GM23338 (cell line): ENCODE measurements around the gene DENND2C. TPM values are rescaled to one million over a fixed set of nuclear protein-coding genes. Genes with fewer than 3 reads are reported as not detected.

Source experiments
- ATAC-seq: fragments of 200-7000 bp; cut with Tn5 transposase; 3 replicates; pipeline ENCODE4 v1.9.1; 2020
- DNase-seq: peaks from one replicate; pipeline ENCODE4 v3.0.0-alpha.2; 2015; ENCODE audit warnings: low spot score
- H2AFZ ChIP-seq: fragments of 200-600 bp; sonication (generic); 2 replicates; pipeline ENCODE4 v1.8.0; 2016; ENCODE audit warnings: antibody characterized with exemption, mild to moderate bottlenecking, moderate library complexity
- H3F3A ChIP-seq: fragments of 200-600 bp; sonication (generic); replicated peaks from 2 replicates; pipeline ENCODE4 v1.8.0; 2017; ENCODE audit warnings: antibody characterized with exemption, mixed run types, low read depth
- H3K27ac ChIP-seq: fragments of 200-600 bp; sonication (generic); 2 replicates; pipeline ENCODE4 v1.6.1; 2016; ENCODE audit warnings: low read depth
- H3K27me3 ChIP-seq: fragments of 200-600 bp; sonication (generic); 2 replicates; pipeline ENCODE4 v1.8.0; 2016; ENCODE audit warnings: mild to moderate bottlenecking, mixed run types, moderate library complexity; ENCODE audit not compliant: insufficient read depth
- H3K36me3 ChIP-seq: fragments of 200-600 bp; sonication (generic); 2 replicates; pipeline ENCODE4 v1.8.0; 2016; ENCODE audit warnings: mild to moderate bottlenecking; ENCODE audit not compliant: insufficient read depth
- H3K4me1 ChIP-seq: fragments of 200-600 bp; sonication (generic); 2 replicates; pipeline ENCODE4 v1.8.0; 2016; ENCODE audit warnings: mild to moderate bottlenecking, moderate library complexity; ENCODE audit not compliant: insufficient read depth
- H3K4me2 ChIP-seq: fragments of 200-600 bp; sonication (generic); 2 replicates; pipeline ENCODE4 v1.7.1; 2017; ENCODE audit warnings: mixed run types
- H3K4me3 ChIP-seq: fragments of 200-600 bp; sonication (generic); 2 replicates; pipeline ENCODE4 v1.6.1; 2016; ENCODE audit warnings: mixed run types
- H3K79me2 ChIP-seq: fragments of 200-600 bp; sonication (generic); replicated peaks from 2 replicates; pipeline ENCODE4 v1.8.0; 2017; ENCODE audit warnings: mild to moderate bottlenecking; ENCODE audit not compliant: insufficient read depth
- H3K9me2 ChIP-seq: fragments of 200-600 bp; sonication (generic); 2 replicates; pipeline ENCODE4 v1.8.0; 2017; ENCODE audit not compliant: insufficient read depth
- H4K20me1 ChIP-seq: fragments of 200-600 bp; sonication (generic); replicated peaks from 2 replicates; pipeline ENCODE4 v1.8.0; 2017; ENCODE audit warnings: mild to moderate bottlenecking; ENCODE audit not compliant: insufficient read depth
- H3K27ac Mint-ChIP-seq: 2 replicates; pipeline ENCODE4 v1.8.0; 2020; ENCODE audit warnings: inconsistent platforms, mild to moderate bottlenecking, moderate library complexity, mixed read lengths
- H3K27me3 Mint-ChIP-seq: 3 replicates; pipeline ENCODE4 v1.8.0; 2022; ENCODE audit warnings: low read depth, mild to moderate bottlenecking, moderate library complexity, mixed read lengths, inconsistent platforms; ENCODE audit not compliant: insufficient read depth, poor library complexity
- H3K36me3 Mint-ChIP-seq: 3 replicates; pipeline ENCODE4 v1.8.0; 2021; ENCODE audit warnings: low read depth, mild to moderate bottlenecking, inconsistent platforms, moderate library complexity, mixed read lengths
- H3K4me1 Mint-ChIP-seq: 3 replicates; pipeline ENCODE4 v1.8.0; 2020; ENCODE audit warnings: mild to moderate bottlenecking, inconsistent platforms, mixed read lengths
- H3K4me3 Mint-ChIP-seq: 3 replicates; pipeline ENCODE4 v1.8.0; 2021; ENCODE audit warnings: moderate library complexity, mild to moderate bottlenecking, inconsistent platforms, mixed read lengths
- H3K9me3 Mint-ChIP-seq: 3 replicates; pipeline ENCODE4 v1.8.0; 2020; ENCODE audit warnings: moderate library complexity, mild to moderate bottlenecking, inconsistent platforms, mixed read lengths
- CREB1 ChIP-seq: fragments of 250-450 bp; sonication (Bioruptor Pico); IDR thresholded peaks from 2 replicates; pipeline ENCODE4 v1.5.0; 2020; ENCODE audit warnings: low read depth, mild to moderate bottlenecking, moderate library complexity
- CTCF ChIP-seq, 2 experiments: fragments of 200-600 bp in 1 of 2; sonication (generic) in 1 of 2; conservative IDR thresholded peaks; 2 replicates each; pipeline versions ENCODE4 v1.5.1 to v1.6.1; 2016 to 2017; ENCODE audit warnings: antibody characterized with exemption in 2 of 2, low read depth in 2 of 2, mild to moderate bottlenecking in 2 of 2, moderate library complexity in 1 of 2
- ETS1 ChIP-seq: IDR thresholded peaks from 2 replicates; pipeline ENCODE4 v1.6.1; 2016; ENCODE audit warnings: antibody characterized with exemption
- EZH2 ChIP-seq: fragments of 200-600 bp; sonication (generic); IDR thresholded peaks from one replicate; pipeline ENCODE4 v1.8.0; 2017; ENCODE audit warnings: antibody characterized with exemption, mild to moderate bottlenecking, low read depth; ENCODE audit not compliant: unreplicated experiment
- EZH2phosphoT487 ChIP-seq: fragments of 200-600 bp; sonication (generic); IDR thresholded peaks from one replicate; pipeline ENCODE4 v1.8.1; 2018; ENCODE audit warnings: antibody characterized with exemption; ENCODE audit not compliant: unreplicated experiment
- JUNB ChIP-seq: IDR thresholded peaks from one replicate; pipeline ENCODE4 v1.6.1; 2016; ENCODE audit warnings: antibody characterized with exemption; ENCODE audit not compliant: unreplicated experiment
- NANOG ChIP-seq: IDR thresholded peaks from 2 replicates; pipeline ENCODE4 v1.6.1; 2016; ENCODE audit warnings: antibody characterized with exemption, borderline replicate concordance
- POLR2AphosphoS5 ChIP-seq: IDR thresholded peaks from 2 replicates; pipeline ENCODE4 v1.6.1; 2016; ENCODE audit warnings: antibody characterized with exemption, low read depth
- REST ChIP-seq: IDR thresholded peaks from one replicate; pipeline ENCODE4 v1.6.1; 2018; ENCODE audit warnings: antibody characterized with exemption; ENCODE audit not compliant: unreplicated experiment
- STAT1 ChIP-seq: IDR thresholded peaks from one replicate; pipeline ENCODE4 v1.6.1; 2016; ENCODE audit warnings: antibody characterized with exemption; ENCODE audit not compliant: unreplicated experiment
- ZNF114 ChIP-seq: fragments of 250-450 bp; sonication (Bioruptor Pico); IDR thresholded peaks from 2 replicates; pipeline ENCODE4 v1.5.0; 2020; ENCODE audit warnings: mild to moderate bottlenecking, moderate library complexity
- ZNF331 ChIP-seq: fragments of 250-450 bp; sonication (Bioruptor Pico); IDR thresholded peaks from 2 replicates; pipeline ENCODE4 v1.5.0; 2020; ENCODE audit warnings: low read depth, mild to moderate bottlenecking, moderate library complexity
- polyA plus RNA-seq: library from polyadenylated mRNA; unstranded; fragments of >200 nt; fragmentation: Nextera tagmentation; extraction: Ambion mirVana; gene quantifications from 2 replicates; pipeline ENCODE4 v1.2.1, GENCODE V29; 2016
- total RNA-seq: library from RNA; depleted of rRNA; stranded (reverse); fragments of >200 nt; shearing (Covaris generic); gene quantifications from 2 replicates; pipeline ENCODE4 v1.2.3, GENCODE V29; 2014
- TF ChIP-seq, protein P1 (sequence below): fragments of 250-450 bp; sonication (Bioruptor Pico); IDR thresholded peaks from 2 replicates; pipeline ENCODE4 v1.5.0; 2020; ENCODE audit warnings: mild to moderate bottlenecking, moderate library complexity

Gene DENND2C
- total and polyA plus RNA-seq, 2 experiments from 2014 or later: 4.1 to 7.0 TPM

DNA sequence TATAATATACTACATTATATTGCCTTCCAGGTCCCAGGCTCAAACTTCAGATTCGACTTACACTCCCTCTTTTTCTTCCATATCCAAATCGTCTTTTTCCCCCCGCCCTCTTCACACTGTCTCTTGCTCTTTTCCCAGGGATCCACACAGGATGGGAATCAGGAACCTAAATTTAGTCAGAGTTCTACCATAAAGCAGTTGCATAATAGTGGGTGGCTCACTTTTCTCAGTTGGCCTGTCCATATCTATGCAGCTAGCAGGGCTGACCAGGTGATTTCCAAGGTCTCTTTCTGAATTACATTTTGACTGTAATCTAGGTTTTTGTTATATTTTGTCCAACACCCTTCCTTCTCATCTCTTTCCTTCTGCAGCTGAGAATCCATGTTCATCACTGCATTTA lies 80.7 kb downstream of the DENND2C start:
- H3K27ac Mint-ChIP-seq: no peak overlapping the region

More for the DNA sequence above, 80.7 kb downstream of the DENND2C start:
- H3K36me3 Mint-ChIP-seq: no peaks in the 10 kb centered on the region
- H3K4me1 Mint-ChIP-seq: no peaks in the 10 kb centered on the region
- no peak overlapping the region for H3K4me2 ChIP-seq
- DNase-seq (no peak), ATAC-seq (no peak)
- H2AFZ ChIP-seq: no peak overlapping the region
- no peaks in the 10 kb centered on the region for H3F3A ChIP-seq
- H3K9me3 Mint-ChIP-seq: no peaks in the 10 kb centered on the region
- no peaks in the 10 kb centered on the region for H3K9me2 ChIP-seq
- no peak overlapping the region for H3K4me3 ChIP-seq
- H4K20me1 ChIP-seq: no peaks in the 10 kb centered on the region
- H3K4me3 Mint-ChIP-seq: no peak overlapping the region
- no peaks in the 10 kb centered on the region for H3K27me3 Mint-ChIP-seq
- no peaks in the 10 kb centered on the region for H3K36me3 ChIP-seq
- H3K79me2 ChIP-seq: no peaks in the 10 kb centered on the region
- TF ChIP-seq, protein P1, sequence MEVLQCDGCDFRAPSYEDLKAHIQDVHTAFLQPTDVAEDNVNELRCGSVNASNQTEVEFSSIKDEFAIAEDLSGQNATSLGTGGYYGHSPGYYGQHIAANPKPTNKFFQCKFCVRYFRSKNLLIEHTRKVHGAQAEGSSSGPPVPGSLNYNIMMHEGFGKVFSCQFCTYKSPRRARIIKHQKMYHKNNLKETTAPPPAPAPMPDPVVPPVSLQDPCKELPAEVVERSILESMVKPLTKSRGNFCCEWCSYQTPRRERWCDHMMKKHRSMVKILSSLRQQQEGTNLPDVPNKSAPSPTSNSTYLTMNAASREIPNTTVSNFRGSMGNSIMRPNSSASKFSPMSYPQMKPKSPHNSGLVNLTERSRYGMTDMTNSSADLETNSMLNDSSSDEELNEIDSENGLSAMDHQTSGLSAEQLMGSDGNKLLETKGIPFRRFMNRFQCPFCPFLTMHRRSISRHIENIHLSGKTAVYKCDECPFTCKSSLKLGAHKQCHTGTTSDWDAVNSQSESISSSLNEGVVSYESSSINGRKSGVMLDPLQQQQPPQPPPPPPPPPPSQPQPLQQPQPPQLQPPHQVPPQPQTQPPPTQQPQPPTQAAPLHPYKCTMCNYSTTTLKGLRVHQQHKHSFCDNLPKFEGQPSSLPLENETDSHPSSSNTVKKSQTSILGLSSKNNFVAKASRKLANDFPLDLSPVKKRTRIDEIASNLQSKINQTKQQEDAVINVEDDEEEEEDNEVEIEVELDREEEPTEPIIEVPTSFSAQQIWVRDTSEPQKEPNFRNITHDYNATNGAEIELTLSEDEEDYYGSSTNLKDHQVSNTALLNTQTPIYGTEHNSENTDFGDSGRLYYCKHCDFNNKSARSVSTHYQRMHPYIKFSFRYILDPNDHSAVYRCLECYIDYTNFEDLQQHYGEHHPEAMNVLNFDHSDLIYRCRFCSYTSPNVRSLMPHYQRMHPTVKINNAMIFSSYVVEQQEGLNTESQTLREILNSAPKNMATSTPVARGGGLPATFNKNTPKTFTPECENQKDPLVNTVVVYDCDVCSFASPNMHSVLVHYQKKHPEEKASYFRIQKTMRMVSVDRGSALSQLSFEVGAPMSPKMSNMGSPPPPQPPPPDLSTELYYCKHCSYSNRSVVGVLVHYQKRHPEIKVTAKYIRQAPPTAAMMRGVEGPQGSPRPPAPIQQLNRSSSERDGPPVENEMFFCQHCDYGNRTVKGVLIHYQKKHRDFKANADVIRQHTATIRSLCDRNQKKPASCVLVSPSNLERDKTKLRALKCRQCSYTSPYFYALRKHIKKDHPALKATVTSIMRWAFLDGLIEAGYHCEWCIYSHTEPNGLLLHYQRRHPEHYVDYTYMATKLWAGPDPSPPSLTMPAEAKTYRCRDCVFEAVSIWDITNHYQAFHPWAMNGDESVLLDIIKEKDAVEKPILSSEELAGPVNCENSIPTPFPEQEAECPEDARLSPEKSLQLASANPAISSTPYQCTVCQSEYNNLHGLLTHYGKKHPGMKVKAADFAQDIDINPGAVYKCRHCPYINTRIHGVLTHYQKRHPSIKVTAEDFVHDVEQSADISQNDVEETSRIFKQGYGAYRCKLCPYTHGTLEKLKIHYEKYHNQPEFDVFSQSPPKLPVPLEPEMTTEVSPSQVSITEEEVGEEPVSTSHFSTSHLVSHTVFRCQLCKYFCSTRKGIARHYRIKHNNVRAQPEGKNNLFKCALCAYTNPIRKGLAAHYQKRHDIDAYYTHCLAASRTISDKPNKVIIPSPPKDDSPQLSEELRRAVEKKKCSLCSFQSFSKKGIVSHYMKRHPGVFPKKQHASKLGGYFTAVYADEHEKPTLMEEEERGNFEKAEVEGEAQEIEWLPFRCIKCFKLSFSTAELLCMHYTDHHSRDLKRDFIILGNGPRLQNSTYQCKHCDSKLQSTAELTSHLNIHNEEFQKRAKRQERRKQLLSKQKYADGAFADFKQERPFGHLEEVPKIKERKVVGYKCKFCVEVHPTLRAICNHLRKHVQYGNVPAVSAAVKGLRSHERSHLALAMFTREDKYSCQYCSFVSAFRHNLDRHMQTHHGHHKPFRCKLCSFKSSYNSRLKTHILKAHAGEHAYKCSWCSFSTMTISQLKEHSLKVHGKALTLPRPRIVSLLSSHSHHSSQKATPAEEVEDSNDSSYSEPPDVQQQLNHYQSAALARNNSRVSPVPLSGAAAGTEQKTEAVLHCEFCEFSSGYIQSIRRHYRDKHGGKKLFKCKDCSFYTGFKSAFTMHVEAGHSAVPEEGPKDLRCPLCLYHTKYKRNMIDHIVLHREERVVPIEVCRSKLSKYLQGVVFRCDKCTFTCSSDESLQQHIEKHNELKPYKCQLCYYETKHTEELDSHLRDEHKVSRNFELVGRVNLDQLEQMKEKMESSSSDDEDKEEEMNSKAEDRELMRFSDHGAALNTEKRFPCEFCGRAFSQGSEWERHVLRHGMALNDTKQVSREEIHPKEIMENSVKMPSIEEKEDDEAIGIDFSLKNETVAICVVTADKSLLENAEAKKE (CRISPR knock-in tag): no peak
- no peak for TF ChIP-seq EZH2
- no peak for TF ChIP-seq CTCF (conservative IDR thresholded peaks at IDR 0.05; ENCODE audit: low read depth in 2 of 2)
- no peak for TF ChIP-seq ZNF114
- no peak for TF ChIP-seq ETS1
- no peak for TF ChIP-seq STAT1
- TF ChIP-seq NANOG: no peak
- TF ChIP-seq CREB1: no peak
- no peak for TF ChIP-seq ZNF331
- no peak for TF ChIP-seq JUNB
- no peak for TF ChIP-seq EZH2phosphoT487
- TF ChIP-seq POLR2AphosphoS5: no peak
- TF ChIP-seq REST: no peak
- no peak overlapping the region for H3K27ac ChIP-seq
- H3K27me3 ChIP-seq: no peaks in the 10 kb centered on the region
- H3K4me1 ChIP-seq: no peaks in the 10 kb centered on the region
